NCI-H446 treated with DMSO at 0.1 percent for 48 hours (cell line): ENCODE data around the gene CABLES1.
"Not testable (repeated sequence)": the region's sequence is repeated elsewhere in the genome, so short reads cannot be mapped to it uniquely, and the experiment has no call there.

ENCODE experiments used
- DNase-seq: peaks from one replicate; lab custom pipeline; 2025; lab: John Stamatoyannopoulos, UW

CABLES1 gene

DNA sequence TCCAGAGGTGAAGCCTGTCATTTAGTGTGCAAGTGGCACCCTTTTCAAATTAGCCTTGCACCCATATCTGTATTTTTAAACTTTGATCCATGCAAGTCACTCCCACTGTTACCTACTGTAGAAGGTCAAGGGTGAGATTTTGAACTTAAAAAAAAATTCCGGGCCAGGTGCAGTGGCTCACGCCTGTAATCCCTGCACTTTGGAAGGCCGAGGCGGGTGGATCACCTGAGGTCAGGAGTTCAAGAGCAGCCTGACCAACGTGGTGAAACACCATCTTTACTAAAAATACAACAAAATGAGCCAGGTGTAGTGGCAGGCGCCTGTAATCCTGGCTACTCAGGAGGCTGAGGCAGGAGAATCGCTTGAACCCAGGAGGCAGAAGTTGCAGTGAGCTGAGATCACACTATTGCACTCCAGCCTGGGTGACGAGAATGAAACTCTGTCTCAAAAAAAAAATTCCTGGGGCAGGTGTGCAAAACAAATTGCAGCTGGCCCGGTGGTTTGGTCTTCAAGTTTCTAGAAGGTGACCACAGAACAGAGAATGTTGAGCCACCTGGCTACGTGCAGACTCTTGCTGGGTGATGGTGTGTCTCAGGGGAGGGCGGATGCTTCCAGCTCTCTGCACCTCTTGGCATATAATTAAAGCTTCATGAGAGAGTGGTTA lies 106.7 kb downstream of the CABLES1 start:
- not testable (repeated sequence) for DNase-seq

DNA sequence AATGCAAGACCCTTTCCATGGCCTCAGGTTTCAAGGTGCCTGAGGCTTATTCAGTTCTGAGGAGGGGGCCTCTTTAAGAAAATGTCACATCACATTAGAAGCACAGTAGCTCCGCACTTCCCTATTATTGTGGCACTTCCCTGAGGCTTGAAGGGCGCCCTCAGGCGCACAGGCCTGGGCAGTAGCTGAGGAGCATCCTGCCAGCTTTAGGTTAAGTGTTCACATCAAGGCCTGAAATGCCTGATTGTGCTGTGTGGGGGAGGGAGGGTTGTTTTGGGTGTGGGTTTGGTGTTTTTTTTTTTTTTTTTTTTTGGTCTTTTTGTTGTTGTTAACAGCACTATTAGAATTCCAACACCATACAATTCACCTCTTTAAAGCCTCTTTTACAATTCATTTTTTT lies 107.9 kb downstream of the CABLES1 start:
- DNase-seq = no peak

GRCh38 chr18:23243816-23244215 lies 108.5 kb downstream of the CABLES1 start:
- no peak for DNase-seq

DNA sequence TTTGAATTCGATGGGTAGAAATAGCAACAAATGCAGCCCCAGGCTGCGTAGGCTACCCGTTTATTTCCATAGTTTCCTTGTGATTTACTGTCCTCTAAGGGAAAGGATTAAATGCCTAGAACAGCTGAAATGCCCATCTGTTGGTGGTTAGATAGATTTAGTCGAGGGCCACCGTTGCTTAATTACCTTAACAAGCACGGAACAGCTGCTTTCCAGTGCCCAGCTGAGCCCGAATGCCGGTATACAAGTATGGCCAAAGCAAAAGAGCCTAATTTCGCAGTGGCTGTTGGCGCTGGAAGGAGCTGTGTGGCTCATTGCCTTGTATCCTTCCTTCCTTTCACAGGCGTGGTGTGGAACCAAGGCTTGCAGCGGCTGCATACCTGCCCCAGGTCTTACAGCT lies 109.1 kb downstream of the CABLES1 start:
- DNase-seq = no peak

DNA sequence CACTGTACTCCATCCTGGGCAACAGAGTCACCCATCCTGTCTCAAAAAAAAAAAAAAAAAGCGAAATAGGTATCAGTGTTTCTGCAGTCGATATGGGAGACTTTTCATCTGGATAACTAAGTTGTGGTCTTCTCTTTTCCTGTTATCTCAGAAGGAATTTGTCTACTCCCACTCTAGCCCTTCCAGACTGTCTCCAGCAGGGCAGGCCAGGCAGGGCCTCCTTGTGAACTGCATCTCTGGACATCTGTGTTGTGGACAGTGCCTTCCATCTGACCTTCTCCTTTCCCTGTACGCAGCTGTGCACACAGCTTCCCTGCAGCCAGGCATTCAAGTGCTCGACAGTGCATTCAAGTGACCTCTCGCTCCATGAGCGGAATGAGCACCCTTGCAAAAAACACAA lies 110.2 kb downstream of the CABLES1 start:
- DNase-seq = no peak

- no peak for DNase-seq
These were observed 112.0 kb downstream of the CABLES1 start for GRCh38 chr18:23247331-23247730.

DNA sequence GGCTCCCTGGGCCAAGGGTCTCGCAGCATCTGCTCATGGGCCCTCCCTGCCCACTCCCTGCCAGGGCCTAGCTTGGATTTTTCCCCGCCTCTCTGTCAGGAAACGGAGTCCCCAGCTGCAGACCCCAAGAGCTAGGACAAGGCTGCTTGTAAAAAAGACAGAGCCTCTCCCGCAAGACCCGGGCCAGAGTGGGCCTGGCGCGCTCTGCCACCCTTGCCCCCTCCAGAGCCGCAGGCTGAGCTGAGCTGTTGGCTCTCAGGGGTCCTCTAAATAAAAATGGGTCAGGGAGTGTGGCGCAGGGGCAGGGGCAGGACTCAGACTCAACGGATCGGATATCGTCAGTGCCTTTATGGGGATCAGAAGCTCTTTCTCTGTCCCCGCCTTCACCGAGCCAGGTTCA lies 112.6 kb downstream of the CABLES1 start:
- DNase-seq = no peak

DNA sequence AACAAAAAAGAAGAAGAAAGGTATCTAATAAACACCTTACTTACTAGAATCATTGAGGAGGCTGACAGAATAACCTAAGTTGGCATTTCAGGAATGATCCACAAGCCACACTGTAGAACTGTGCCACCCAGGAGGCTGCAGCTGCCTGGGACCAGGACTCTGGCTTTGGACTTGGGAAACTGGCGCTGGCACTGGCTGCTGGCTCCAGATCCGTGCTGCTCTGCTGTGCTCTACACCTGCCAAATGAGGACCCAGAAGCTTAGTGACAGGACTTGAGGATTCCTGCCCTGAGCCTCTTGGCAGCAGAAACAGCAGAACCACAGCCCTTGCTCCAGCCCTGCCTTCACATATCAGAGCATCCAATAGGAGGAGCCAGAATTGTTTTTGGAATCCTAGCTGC lies 113.5 kb downstream of the CABLES1 start:
- DNase-seq = no peak

DNA sequence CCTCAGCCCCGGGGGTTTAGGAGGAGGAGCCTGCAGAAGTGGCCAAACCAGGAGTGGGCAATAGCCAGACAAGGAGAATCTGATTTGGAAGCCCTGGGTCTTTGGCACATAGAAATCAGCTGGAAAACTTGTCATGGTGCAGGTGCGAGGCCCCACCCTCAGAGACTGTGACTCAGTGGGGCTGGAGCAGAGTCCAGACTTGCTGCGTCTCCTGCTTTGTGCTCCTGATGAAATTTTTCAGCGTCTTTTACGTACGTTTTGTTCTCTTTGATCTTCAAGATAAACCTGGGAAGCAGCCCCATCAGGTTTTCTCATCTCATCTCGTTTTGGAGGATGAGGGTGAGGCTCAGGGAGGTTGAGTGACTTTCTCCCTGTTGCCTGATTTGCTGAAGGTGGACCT lies 114.1 kb downstream of the CABLES1 start:
- no peak for DNase-seq

- DNase-seq = peak; percentile 13
These were observed 115.8 kb downstream of the CABLES1 start for GRCh38 chr18:23250893-23251656.

- DNase-seq = no peak
These were observed 118.3 kb downstream of the CABLES1 start for GRCh38 chr18:23253630-23254029.

DNA sequence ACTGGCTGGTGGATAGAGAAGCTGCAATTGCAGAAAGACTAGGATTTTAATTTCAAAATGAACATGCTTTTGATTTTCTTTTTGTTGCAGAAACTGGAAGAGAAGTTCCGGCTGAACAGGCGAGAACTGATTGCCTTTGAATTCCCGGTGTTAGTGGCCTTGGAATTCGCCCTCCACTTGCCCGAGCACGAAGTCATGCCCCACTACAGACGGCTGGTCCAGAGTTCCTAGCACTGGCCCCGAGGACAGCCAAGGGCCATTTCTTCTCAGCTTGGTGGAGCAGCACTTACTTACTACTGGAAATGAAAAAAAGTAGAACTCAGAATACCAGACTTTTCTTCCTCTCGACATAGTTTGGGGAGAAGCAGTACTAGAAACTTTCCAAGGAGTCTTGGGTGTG lies 121.9 kb downstream of the CABLES1 start:
- DNase-seq = no peak

DNA sequence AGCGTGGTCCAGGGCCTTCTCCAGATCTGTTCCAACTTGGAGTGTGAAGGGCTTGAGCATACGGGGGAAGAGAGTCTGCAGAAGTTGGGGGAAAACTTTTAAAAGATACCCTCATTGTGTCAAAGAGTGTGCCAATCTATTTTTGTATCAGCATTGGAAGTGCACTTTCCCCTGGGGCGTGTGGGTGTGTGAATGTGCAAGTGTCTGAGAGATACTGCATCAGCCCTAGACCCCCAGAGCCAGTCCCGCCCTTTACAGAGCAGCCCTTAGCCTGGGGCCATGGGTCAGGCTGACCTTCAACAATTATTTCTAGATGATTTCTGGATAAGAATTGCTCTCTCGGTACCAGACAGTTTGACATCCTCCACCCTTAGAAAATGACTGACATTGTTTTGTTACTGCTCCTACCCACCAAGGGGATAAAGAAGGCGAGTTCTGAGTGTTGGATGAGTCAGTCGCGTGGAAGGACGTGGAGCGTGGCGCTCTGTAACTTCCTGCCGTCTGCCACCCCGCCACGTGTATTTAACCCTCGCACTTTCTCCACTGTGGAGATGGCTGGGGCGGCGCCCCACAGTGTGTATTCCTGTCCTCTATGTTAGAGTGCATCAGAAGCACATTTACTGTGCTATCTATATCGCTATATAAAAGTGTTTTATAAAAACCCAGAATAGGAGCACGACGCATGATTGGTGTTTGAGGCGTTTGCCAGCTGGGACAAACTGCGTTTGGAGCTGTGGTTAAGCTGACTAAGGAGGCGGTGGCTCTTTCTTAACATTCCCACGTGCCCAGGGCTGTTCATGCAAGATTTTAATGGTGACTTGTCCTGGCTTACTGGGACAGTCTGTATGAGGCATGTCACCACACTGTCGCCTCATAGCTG lies 122.6 kb downstream of the CABLES1 start:
- no peak for DNase-seq

DNA sequence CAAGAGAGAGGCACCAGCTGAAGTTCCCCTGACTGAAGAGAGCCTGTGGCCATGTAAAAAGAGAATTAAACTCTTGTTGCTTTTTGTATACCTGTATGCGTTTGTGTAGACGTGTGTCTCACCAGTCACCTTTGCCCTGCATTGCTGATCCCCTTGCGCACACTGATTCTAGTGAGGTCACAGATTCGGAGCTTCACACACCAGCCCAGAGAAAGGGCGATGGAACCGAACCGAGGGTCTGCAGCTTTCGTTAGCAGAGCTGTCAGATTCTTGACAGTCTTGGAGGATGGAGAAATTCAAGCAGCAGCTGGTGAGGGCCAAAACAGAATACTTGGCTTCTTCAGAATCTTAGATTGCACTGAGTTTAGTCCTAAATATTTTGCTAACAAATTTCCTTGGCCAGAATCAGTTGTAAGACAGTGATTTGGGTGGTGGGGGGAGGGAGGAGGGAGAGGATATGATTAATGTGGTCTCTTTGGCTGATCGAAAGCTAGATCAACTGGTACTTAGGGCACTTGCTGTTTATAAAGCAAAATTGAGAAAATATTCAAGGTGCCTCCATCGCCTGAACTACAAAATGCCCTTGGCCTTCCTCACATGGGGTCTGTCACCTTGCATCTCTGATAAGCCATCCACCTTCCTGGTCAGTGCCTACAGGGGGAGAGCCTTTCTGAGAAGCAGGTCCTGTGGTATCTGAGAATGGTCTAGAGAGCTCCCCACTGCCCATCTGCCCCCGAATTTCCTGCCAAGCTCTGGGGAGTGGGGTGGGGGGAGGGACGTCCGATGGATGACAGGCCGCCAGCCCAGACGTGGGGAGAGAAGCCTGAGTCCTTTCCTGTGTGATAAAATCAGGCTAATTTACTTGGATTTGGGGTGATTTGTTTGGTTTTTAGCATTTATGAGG lies 123.5 kb downstream of the CABLES1 start:
- no peak for DNase-seq

DNA sequence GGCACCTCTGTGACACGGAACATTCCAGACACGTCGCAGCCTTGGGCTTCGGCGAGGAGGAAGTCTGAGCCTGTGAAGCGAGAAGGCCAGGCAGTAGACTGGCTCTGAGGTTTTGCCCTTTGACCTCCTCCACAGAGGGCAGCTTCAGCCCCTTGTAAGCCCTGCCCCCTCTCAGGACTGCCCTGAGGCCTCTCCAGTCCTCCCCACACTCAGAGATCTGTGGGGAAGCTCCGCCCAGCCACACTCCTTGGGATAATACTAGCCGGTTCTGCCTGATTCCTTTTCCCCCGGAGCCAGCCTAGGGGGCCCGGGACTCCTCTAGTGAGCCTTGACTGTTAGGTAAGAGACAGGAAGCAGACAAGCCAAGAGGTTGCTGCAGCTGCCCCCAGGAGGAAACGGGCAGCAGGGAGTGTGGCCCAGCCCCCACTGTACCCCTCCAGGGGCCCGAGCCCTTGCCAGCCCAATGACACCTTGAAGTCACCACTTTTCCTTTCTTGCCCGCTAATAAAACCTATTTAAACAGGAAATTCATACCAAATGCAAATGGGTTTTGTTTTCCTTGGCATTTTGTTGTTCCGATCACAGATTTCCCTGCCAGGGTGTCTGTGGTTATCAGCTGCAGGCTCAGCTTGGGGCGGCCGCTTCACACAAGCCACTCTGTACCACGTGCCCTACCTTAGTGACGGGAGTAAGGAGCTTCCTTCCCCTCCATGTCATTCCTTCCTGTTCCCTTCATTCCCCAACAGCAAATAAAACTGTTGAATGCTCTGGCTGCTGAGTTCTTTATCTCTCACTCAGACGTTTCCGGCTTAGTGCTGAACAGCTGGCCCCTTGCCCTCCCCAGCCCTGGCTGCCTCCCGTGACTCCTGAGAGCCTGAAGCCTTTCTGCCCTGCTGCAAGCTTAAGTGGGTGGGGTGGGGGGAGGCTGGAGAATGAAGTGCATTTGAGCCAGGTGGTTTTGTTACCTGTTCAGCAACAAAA lies 124.7 kb downstream of the CABLES1 start:
- DNase-seq = no peak

GRCh38 chr18:23260926-23261590 lies 125.8 kb downstream of the CABLES1 start:
- no peak for DNase-seq

GRCh38 chr18:23263551-23264235 lies 128.4 kb downstream of the CABLES1 start:
- no peak for DNase-seq

GRCh38 chr18:23265682-23266399 lies 130.6 kb downstream of the CABLES1 start:
- no peak for DNase-seq
